ENCODE measurements around the gene PAQR9. TPM values are rescaled to one million over a fixed set of nuclear protein-coding genes. Genes with fewer than 3 reads are reported as not detected.

PAQR9 gene
- total and polyA plus RNA-seq, 2 donors (not counting 1 experiment from before 2014, with no cell fraction given) = not detected

DNA sequence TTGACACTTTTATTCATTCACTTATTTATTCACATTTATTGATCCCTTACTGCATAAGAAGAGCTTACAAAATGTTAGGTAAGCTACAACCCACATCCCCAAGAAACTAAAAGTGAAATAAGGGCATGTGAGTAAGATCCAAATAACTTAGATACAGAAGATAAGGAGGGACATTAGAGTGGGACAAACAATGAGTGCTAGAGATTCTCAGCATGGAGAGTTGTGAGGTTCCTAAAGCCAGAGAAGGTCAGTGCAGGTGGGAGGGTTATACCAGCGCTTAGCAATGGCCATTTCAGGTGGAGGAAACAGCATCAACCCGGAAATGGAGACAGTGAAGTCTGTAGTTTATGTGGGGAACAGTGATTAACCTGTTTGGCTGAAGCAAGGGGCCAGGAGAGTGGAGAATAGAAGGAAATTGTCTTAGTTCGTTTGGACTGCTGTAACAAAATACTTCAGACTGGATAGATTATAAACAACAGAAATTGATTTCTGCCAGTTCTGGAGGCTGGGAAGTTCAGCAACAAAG is 49.1 kb downstream of the PAQR9 start:
- Histone ChIP-seq H3K36me3 (replicated peaks in 1 of 2; ENCODE audit: control extremely low read depth in 1 of 2, control insufficient read depth in 1 of 2, extremely low read depth in 1 of 2, insufficient read depth in 2 of 2, low read length in 1 of 2) (no peaks in the 10 kb centered on the region), H3K4me1 (ENCODE audit: control insufficient read depth in 2 of 2, insufficient read depth in 2 of 2, low read length in 2 of 2) (no peaks in the 10 kb centered on the region), H3K4me3 (ENCODE audit: control extremely low read depth in 1 of 5, extremely low read depth in 1 of 5, insufficient read depth in 1 of 5, low read depth in 2 of 5, low read length in 4 of 5) (no peak overlapping the region), H3K79me2 (ENCODE audit: control insufficient read depth, insufficient read depth, low read length) (no peaks in the 10 kb centered on the region), H3K4me2 (replicated peaks; ENCODE audit: low read depth, low read length, poor library complexity, severe bottlenecking) (no peak overlapping the region), H4K20me1 (ENCODE audit: control insufficient read depth, insufficient read depth, low read length, poor library complexity, severe bottlenecking) (no peaks in the 10 kb centered on the region), H2AFZ (ENCODE audit: insufficient read depth, low read depth, low read length, poor library complexity, severe bottlenecking) (no peak overlapping the region), H3K9me3 (ENCODE audit: control extremely low read depth in 1 of 3, control insufficient read depth in 2 of 3, insufficient read depth in 1 of 3, low read length in 2 of 3) (no peaks in the 10 kb centered on the region), H3K27me3 (replicated peaks in 1 of 4; ENCODE audit: control extremely low read depth in 1 of 4, control insufficient read depth in 3 of 4, insufficient read depth in 4 of 4, low read length in 3 of 4) (no peaks in the 10 kb centered on the region), H3K27ac (ENCODE audit: low read length in 2 of 2) (no peak overlapping the region), H3K9ac (ENCODE audit: low read length) (no peak overlapping the region)
- H3K4me1 Mint-ChIP-seq = no peaks in the 10 kb centered on the region
- CTCF ChIA-PET = no interaction called here
- H3K9me3 Mint-ChIP-seq (ENCODE audit: insufficient read depth) = peaks cover 4% of the 10 kb centered on the region
- POLR2A ChIA-PET = no interaction called here
- WGBS (ENCODE audit: insufficient coverage) = 69% methylated on average over 2 of the region's 3 CpGs
- no peak overlapping the region for H3K27ac Mint-ChIP-seq
- DNase-seq (no peak), ATAC-seq (ENCODE audit: low read depth) (no peak)
- no peak overlapping the region for H3K4me3 Mint-ChIP-seq
- intact Hi-C loops (cut with micrococcal nuclease) = no loop called here
- TF ChIP-seq, protein P1, sequence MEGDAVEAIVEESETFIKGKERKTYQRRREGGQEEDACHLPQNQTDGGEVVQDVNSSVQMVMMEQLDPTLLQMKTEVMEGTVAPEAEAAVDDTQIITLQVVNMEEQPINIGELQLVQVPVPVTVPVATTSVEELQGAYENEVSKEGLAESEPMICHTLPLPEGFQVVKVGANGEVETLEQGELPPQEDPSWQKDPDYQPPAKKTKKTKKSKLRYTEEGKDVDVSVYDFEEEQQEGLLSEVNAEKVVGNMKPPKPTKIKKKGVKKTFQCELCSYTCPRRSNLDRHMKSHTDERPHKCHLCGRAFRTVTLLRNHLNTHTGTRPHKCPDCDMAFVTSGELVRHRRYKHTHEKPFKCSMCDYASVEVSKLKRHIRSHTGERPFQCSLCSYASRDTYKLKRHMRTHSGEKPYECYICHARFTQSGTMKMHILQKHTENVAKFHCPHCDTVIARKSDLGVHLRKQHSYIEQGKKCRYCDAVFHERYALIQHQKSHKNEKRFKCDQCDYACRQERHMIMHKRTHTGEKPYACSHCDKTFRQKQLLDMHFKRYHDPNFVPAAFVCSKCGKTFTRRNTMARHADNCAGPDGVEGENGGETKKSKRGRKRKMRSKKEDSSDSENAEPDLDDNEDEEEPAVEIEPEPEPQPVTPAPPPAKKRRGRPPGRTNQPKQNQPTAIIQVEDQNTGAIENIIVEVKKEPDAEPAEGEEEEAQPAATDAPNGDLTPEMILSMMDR (IDR thresholded peaks at IDR 0.05) = no peak
- TF ChIP-seq EZH2 (IDR thresholded peaks at IDR 0.05; ENCODE audit: borderline replicate concordance, insufficient read depth, low read depth, low read length, poor library complexity, severe bottlenecking) = no peak
- H3K27me3 Mint-ChIP-seq = peaks cover 27% of the 10 kb centered on the region

DNA sequence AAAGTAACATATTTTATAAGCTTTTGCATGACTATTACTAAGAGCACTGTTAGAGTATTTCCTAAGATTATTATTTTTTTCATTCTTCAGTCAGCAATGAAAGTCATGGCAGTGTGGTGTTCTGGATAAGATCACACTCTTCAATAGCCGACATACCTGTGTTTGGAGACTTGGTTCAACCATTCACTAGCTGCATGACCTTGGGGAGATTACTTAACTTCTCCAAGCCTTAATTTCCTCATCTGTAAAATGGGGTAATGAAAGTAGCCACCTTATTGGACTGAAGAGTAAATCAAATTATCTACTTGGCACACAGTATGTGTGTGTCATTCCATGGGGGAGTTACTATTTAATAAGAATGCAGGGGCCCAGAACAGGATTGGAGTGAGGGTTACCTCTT is 50.0 kb downstream of the PAQR9 start:
- Histone ChIP-seq H3K36me3 (replicated peaks in 1 of 2; ENCODE audit: control extremely low read depth in 1 of 2, control insufficient read depth in 1 of 2, extremely low read depth in 1 of 2, insufficient read depth in 2 of 2, low read length in 1 of 2) (no peaks in the 10 kb centered on the region), H3K27ac (ENCODE audit: low read length in 2 of 2) (no peak overlapping the region), H3K9ac (ENCODE audit: low read length) (no peak overlapping the region), H3K4me3 (ENCODE audit: control extremely low read depth in 1 of 5, extremely low read depth in 1 of 5, insufficient read depth in 1 of 5, low read depth in 2 of 5, low read length in 4 of 5) (no peak overlapping the region), H3K9me3 (ENCODE audit: control extremely low read depth in 1 of 3, control insufficient read depth in 2 of 3, insufficient read depth in 1 of 3, low read length in 2 of 3) (no peaks in the 10 kb centered on the region), H3K4me2 (replicated peaks; ENCODE audit: low read depth, low read length, poor library complexity, severe bottlenecking) (no peak overlapping the region), H3K79me2 (ENCODE audit: control insufficient read depth, insufficient read depth, low read length) (no peaks in the 10 kb centered on the region), H3K27me3 (replicated peaks in 1 of 4; ENCODE audit: control extremely low read depth in 1 of 4, control insufficient read depth in 3 of 4, insufficient read depth in 4 of 4, low read length in 3 of 4) (no peaks in the 10 kb centered on the region), H3K4me1 (ENCODE audit: control insufficient read depth in 2 of 2, insufficient read depth in 2 of 2, low read length in 2 of 2) (no peaks in the 10 kb centered on the region), H2AFZ (ENCODE audit: insufficient read depth, low read depth, low read length, poor library complexity, severe bottlenecking) (no peak overlapping the region), H4K20me1 (ENCODE audit: control insufficient read depth, insufficient read depth, low read length, poor library complexity, severe bottlenecking) (no peaks in the 10 kb centered on the region)
- ChIA-PET POLR2A (no interaction called here), CTCF (no interaction called here)
- no peak for DNase-seq
- no peak for TF ChIP-seq EZH2 (IDR thresholded peaks at IDR 0.05; ENCODE audit: borderline replicate concordance, insufficient read depth, low read depth, low read length, poor library complexity, severe bottlenecking)
- TF ChIP-seq, protein P1 (IDR thresholded peaks at IDR 0.05) = no peak
- no peak overlapping the region for H3K4me3 Mint-ChIP-seq
- H3K27me3 Mint-ChIP-seq = peaks cover 23% of the 10 kb centered on the region
- no peak overlapping the region for H3K27ac Mint-ChIP-seq
- peaks cover 4% of the 10 kb centered on the region for H3K9me3 Mint-ChIP-seq (ENCODE audit: insufficient read depth)
- no peak for ATAC-seq (ENCODE audit: low read depth)
- H3K4me1 Mint-ChIP-seq = no peaks in the 10 kb centered on the region
- no CpG with 5 or more reads among the region's 1 CpG for WGBS (ENCODE audit: insufficient coverage)
- intact Hi-C loops (cut with micrococcal nuclease) = no loop called here

Measured in B cell (primary cell).